DOHH2 (cell line): Measurements from ENCODE around the gene RCVRN.

Experiments used
- H3F3A ChIP-seq: fragments of 200-600 bp; sonication (generic), shearing (Covaris generic); 2 replicates; pipeline ENCODE4 v1.6.0; 2016; ENCODE audit warnings: antibody characterized with exemption, mild to moderate bottlenecking; ENCODE audit not compliant: control insufficient read depth, insufficient read depth
- H3K27ac ChIP-seq: fragments of 200-600 bp; sonication (generic); 2 replicates; pipeline ENCODE4 v1.5.1; 2014; ENCODE audit warnings: low read depth, mild to moderate bottlenecking, low read length, moderate library complexity
- H3K27me3 ChIP-seq: fragments of 200-600 bp; sonication (generic); 2 replicates; pipeline ENCODE4 v1.6.1; 2014; ENCODE audit warnings: mild to moderate bottlenecking, low read length, mixed read lengths; ENCODE audit not compliant: control insufficient read depth
- H3K36me3 ChIP-seq: fragments of 200-600 bp; sonication (generic); 2 replicates; pipeline ENCODE4 v1.6.1; 2014; ENCODE audit warnings: mild to moderate bottlenecking, low read length, moderate library complexity, mixed read lengths; ENCODE audit not compliant: control insufficient read depth
- H3K4me1 ChIP-seq: fragments of 200-600 bp; sonication (generic); 2 replicates; pipeline ENCODE4 v1.6.1; 2014; ENCODE audit warnings: mild to moderate bottlenecking, low read length, mixed read lengths; ENCODE audit not compliant: control insufficient read depth
- H3K4me2 ChIP-seq: fragments of 200-600 bp; sonication (generic); 2 replicates; pipeline ENCODE4 v1.6.0; 2014; ENCODE audit warnings: mild to moderate bottlenecking, low read length, moderate library complexity
- H3K4me3 ChIP-seq: fragments of 200-600 bp; sonication (generic); 2 replicates; pipeline ENCODE4 v1.5.1; 2014; ENCODE audit warnings: mild to moderate bottlenecking, low read length, mixed read lengths
- H3K79me2 ChIP-seq: fragments of 200-600 bp; sonication (generic); 2 replicates; pipeline ENCODE4 v1.6.1; 2014; ENCODE audit warnings: mild to moderate bottlenecking, low read length, mixed read lengths; ENCODE audit not compliant: control insufficient read depth
- H3K9me2 ChIP-seq: fragments of 200-600 bp; sonication (generic); replicated peaks from 2 replicates; pipeline ENCODE4 v1.6.1; 2014; ENCODE audit warnings: mild to moderate bottlenecking, low read length, mixed read lengths; ENCODE audit not compliant: control insufficient read depth
- H3K9me3 ChIP-seq: fragments of 200-600 bp; sonication (generic); 2 replicates; pipeline ENCODE4 v1.6.1; 2014; ENCODE audit warnings: antibody characterized with exemption, low read length, mixed read lengths; ENCODE audit not compliant: control insufficient read depth, insufficient read depth
- H4K20me1 ChIP-seq: fragments of 200-600 bp; sonication (generic); 2 replicates; pipeline ENCODE4 v1.6.0; 2014; ENCODE audit warnings: low read depth, mild to moderate bottlenecking, antibody characterized with exemption, low read length, moderate library complexity; ENCODE audit not compliant: control insufficient read depth, insufficient read depth
- CTCF ChIP-seq: fragments of 200-600 bp; sonication (generic); IDR thresholded peaks from one replicate; pipeline ENCODE4 v1.5.1; 2014; ENCODE audit warnings: antibody characterized with exemption, mild to moderate bottlenecking, low read depth, low read length; ENCODE audit not compliant: poor library complexity, severe bottlenecking
- EZH2phosphoT487 ChIP-seq: fragments of 200-600 bp; sonication (generic); IDR thresholded peaks from 2 replicates; pipeline ENCODE4 v1.6.1; 2017; ENCODE audit warnings: borderline replicate concordance, mild to moderate bottlenecking, antibody characterized with exemption, low read length, moderate library complexity, mixed read lengths

RCVRN gene

DNA sequence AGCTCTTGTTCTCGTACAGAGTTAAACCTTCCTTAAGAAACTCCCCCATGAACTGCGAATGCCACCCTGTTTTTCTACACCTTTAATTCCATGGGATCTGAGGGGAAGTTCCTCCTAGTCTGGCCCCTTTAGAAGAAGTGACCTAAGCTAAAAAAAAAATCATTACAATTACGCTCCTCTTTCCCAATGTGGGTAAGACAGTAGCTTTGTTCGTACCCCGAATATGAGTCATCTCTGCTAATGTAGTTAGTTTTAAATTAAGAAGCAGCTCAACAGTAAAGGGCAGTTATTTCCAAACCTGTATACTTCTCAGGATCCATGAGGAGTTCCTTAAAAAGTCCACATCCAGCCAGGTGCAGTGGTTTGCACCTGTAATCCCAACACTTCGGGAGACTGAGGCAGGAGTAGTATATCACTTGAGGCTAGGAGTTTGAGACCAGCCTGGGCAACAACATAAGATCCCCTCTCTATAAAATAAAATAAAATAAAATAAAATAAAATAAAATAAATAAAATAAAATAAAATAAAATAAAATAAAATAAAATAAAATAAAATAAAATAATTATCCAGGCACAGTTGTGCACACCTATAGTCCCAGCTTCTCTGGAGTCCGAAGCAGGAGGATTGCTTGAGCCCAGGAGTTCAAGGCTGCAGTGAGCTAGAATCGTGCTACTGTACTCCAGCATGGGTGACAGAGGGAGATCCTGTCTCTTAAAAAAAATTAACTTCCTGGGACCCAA is 26.1 kb downstream of the RCVRN start:
- Histone ChIP-seq H3K27me3 (no peaks in the 10 kb centered on the region), H3K27ac (no peak overlapping the region), H3F3A (no peaks in the 10 kb centered on the region), H3K9me3 (peaks cover 10% of the 10 kb centered on the region), H3K36me3 (no peaks in the 10 kb centered on the region), H3K4me1 (no peaks in the 10 kb centered on the region), H3K4me3 (no peak overlapping the region), H4K20me1 (no peaks in the 10 kb centered on the region), H3K4me2 (no peak overlapping the region), H3K79me2 (no peaks in the 10 kb centered on the region), H3K9me2 (no peaks in the 10 kb centered on the region)
- no peak for TF ChIP-seq EZH2phosphoT487
- no peak for TF ChIP-seq CTCF

- no peak overlapping the region for H3K4me2 ChIP-seq
Observed at GRCh38 chr17:9878356-9878755, 26.7 kb downstream of the RCVRN start.

DNA sequence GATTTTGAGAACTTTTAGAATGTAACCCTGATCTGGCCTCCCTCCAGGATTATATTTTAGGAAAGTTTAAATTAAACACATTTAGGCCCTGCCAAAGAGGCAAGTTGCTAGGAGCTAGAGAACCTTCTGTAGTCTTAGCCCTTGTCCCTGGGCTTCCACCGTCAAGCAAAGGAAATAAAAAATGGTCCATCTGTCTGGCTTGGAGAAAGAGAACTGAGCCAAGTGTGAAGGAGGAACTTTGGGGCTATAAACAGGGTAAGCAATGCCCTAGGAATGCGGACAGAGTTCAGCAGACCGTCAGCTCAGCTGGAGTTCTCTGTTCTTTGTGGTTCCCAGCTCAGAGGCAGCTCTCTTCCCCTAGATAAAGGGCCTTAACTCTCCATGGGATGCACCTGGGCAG is 29.6 kb downstream of the RCVRN start:
- no peak overlapping the region for H3K4me2 ChIP-seq
- no peaks in the 10 kb centered on the region for H3K9me3 ChIP-seq
- H3K79me2 ChIP-seq: no peaks in the 10 kb centered on the region
- TF ChIP-seq EZH2phosphoT487 (no peak), CTCF (no peak)
- H3K27me3 ChIP-seq: no peaks in the 10 kb centered on the region
- no peaks in the 10 kb centered on the region for H3F3A ChIP-seq
- no peak overlapping the region for H3K27ac ChIP-seq
- no peaks in the 10 kb centered on the region for H4K20me1 ChIP-seq
- H3K4me3 ChIP-seq: no peak overlapping the region
- no peaks in the 10 kb centered on the region for H3K4me1 ChIP-seq
- H3K36me3 ChIP-seq: no peaks in the 10 kb centered on the region
- H3K9me2 ChIP-seq: no peaks in the 10 kb centered on the region

More at GRCh38 chr17:9878356-9878755, 26.7 kb downstream of the RCVRN start:
- H3K79me2 ChIP-seq: no peaks in the 10 kb centered on the region
- no peaks in the 10 kb centered on the region for H3K4me1 ChIP-seq
- peaks cover 7% of the 10 kb centered on the region; the same call in 1 of the 2 replicates for H3K9me3 ChIP-seq
- TF ChIP-seq EZH2phosphoT487 (no peak), CTCF (no peak)
- H3K4me3 ChIP-seq: no peak overlapping the region
- no peaks in the 10 kb centered on the region for H3K9me2 ChIP-seq
- no peaks in the 10 kb centered on the region for H4K20me1 ChIP-seq
- H3K36me3 ChIP-seq: no peaks in the 10 kb centered on the region
- no peak overlapping the region for H3K27ac ChIP-seq
- no peaks in the 10 kb centered on the region for H3F3A ChIP-seq
- no peaks in the 10 kb centered on the region for H3K27me3 ChIP-seq
